ENCODE measurements around the gene PLA2G4D. TPM values are rescaled to one million over a fixed set of nuclear protein-coding genes. Genes with fewer than 3 reads are reported as not detected.

PLA2G4D gene
- total RNA-seq, result not detected
- not detected for polyA plus RNA-seq
- not detected for total RNA-seq

DNA sequence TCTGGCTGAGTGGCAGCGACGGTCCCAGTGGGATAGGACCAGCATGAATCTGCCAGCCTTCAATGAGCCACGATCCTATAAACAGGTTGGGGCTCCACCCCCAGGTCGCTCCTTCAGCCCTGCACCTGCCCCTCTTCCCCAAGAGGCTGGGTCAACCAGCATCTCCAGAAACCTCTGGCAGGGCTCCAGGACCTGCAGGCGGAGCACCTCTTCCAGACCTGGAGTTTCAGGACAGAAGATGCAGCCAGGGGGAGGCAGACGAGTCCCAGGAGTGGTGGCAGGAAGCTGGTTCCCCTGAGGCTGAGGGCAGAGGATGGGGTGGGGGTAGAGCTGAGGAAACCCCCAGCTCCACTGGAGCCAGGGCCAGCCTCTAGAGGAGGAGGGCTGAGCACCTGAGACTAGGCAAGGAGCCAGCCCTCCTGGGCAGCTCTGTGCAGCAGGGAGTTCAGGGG is at the start of gene PLA2G4D:
Gene PLA2G4D, minus strand, starts transcription at position 51 of the 452 bp plus-strand sequence. CDS start 103 bp downstream, outside the sequence.
- Histone ChIP-seq H3K27me3 (ENCODE audit: control insufficient read depth in 2 of 2, insufficient read depth in 2 of 2, low read length in 2 of 2) (no peaks in the 10 kb centered on the region), H3K9me3 (ENCODE audit: control insufficient read depth in 2 of 3, low read length in 3 of 3) (no peaks in the 10 kb centered on the region), H3K4me3 (ENCODE audit: low read length) (no peak within 1 kb of the TSS), H3K4me1 (ENCODE audit: control insufficient read depth in 2 of 2, insufficient read depth in 2 of 2, low read length in 2 of 2) (no peaks in the 10 kb centered on the region), H3K36me3 (ENCODE audit: control insufficient read depth in 2 of 3, insufficient read depth in 3 of 3, low read length in 3 of 3) (no peaks in the 10 kb centered on the region), H3K27ac (ENCODE audit: low read depth, low read length) (no peak within 1 kb of the TSS)
- Mint-ChIP-seq H3K27ac (no peak within 1 kb of the TSS), H3K36me3 (peaks cover 0 to 9% (median 0%) of the 10 kb centered on the region in 5 donors), H3K4me3 (no peak within 1 kb of the TSS), H3K9me3 (no peaks in the 10 kb centered on the region), H3K4me1 (peaks cover 0 to 2% (median 0%) of the 10 kb centered on the region in 7 donors), H3K27me3 (peaks cover 0 to 9% (median 4%) of the 10 kb centered on the region in 5 donors)
- ChIA-PET POLR2A (no interaction called here), CTCF (no interaction called here)
- intact Hi-C loops (cut with micrococcal nuclease), result no loop called here
- DNase-seq (no peak), ATAC-seq (no peak)

DNA sequence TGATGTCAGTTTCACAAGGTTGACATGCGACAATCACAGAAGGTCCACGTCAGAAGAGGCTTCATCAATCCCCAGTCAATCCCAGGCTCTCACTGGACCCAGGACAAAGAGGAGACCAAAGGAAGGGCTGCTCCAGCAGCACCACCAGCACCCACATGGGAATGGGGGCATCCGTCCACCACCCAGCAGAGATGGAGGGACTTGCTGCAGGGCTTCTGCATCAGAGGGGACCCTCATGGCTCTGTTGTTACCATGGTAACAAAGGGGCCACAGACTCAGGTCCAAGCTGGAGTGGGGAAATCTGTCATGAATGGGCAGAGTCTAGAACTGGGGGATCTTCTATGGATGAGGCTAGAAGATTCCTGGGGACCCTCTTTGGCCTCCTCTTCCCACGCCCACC is 49.0 kb upstream of the PLA2G4D start:
- peaks cover 0 to 4% (median 0%) of the 10 kb centered on the region in 5 donors for H3K27me3 Mint-ChIP-seq
- Histone ChIP-seq H3K27ac (ENCODE audit: low read depth, low read length) (no peak overlapping the region), H3K36me3 (ENCODE audit: control insufficient read depth in 2 of 3, insufficient read depth in 3 of 3, low read length in 3 of 3) (no peaks in the 10 kb centered on the region), H3K4me3 (ENCODE audit: low read length) (no peak overlapping the region), H3K27me3 (ENCODE audit: control insufficient read depth in 2 of 2, insufficient read depth in 2 of 2, low read length in 2 of 2) (no peaks in the 10 kb centered on the region), H3K4me1 (ENCODE audit: control insufficient read depth in 2 of 2, insufficient read depth in 2 of 2, low read length in 2 of 2) (no peaks in the 10 kb centered on the region), H3K9me3 (ENCODE audit: control insufficient read depth in 2 of 3, low read length in 3 of 3) (no peaks in the 10 kb centered on the region)
- ChIA-PET POLR2A (no interaction called here), CTCF (no interaction called here)
- no peaks in the 10 kb centered on the region for H3K9me3 Mint-ChIP-seq
- intact Hi-C loops (cut with micrococcal nuclease), result no loop called here
- no peak overlapping the region for H3K27ac Mint-ChIP-seq
- no peaks in the 10 kb centered on the region for H3K36me3 Mint-ChIP-seq
- ATAC-seq, result no peak
- no peak for DNase-seq
- no peaks in the 10 kb centered on the region for H3K4me1 Mint-ChIP-seq
- H3K4me3 Mint-ChIP-seq, result no peak overlapping the region

DNA sequence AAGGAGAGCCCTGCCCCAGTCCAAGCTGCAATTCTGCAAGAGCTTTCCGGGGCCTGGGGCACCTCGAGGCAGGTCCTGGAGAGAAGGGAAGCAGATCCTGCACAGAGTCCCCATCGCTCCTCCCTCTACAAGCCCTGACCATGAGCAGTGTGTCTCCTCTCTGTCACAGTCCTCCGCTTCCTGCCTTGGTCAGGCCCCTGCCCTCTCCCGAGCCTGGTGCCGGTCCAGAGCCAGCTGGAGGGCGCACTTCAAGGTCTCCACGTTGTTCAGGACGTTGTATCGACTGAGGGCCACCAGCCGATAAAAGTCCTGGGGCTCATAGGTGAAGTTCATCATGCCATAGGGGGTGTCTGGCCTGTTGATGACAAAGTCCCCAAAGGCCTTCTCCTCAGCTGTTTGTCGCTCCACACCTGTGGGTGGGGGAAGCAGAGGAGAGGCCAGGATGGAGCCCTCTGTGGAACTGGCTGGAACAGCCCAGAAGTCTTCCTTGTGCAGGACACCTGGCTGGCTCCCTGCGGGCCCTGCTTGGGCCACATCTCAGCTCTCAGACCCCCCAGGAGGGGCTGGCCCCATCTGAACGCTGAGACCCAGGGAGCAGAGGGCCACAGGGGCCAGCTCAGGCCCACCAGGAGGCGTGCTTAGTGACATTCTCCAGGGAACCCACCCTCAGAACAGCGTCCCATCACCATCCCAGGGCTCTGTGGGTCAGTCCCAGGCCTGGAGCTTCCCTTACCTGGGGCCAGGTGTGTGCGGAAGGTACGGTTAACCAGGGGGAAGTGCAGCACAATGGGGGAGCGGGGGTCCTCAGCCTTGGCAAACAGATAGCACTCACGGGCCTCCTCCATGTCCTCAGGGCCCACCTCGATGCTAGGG is 47.7 kb upstream of the PLA2G4D start:
- DNase-seq (no peak), ATAC-seq (no peak)
- Mint-ChIP-seq H3K36me3 (no peaks in the 10 kb centered on the region), H3K27ac (no peak overlapping the region), H3K4me3 (no peak overlapping the region), H3K27me3 (peaks cover 0 to 4% (median 0%) of the 10 kb centered on the region in 5 donors), H3K9me3 (no peaks in the 10 kb centered on the region), H3K4me1 (peaks cover 0 to 2% (median 0%) of the 10 kb centered on the region in 7 donors)
- Histone ChIP-seq H3K27me3 (ENCODE audit: control insufficient read depth in 2 of 2, insufficient read depth in 2 of 2, low read length in 2 of 2) (no peaks in the 10 kb centered on the region), H3K4me1 (ENCODE audit: control insufficient read depth in 2 of 2, insufficient read depth in 2 of 2, low read length in 2 of 2) (no peaks in the 10 kb centered on the region), H3K27ac (ENCODE audit: low read depth, low read length) (no peak overlapping the region), H3K36me3 (ENCODE audit: control insufficient read depth in 2 of 3, insufficient read depth in 3 of 3, low read length in 3 of 3) (no peaks in the 10 kb centered on the region), H3K4me3 (ENCODE audit: low read length) (no peak overlapping the region), H3K9me3 (ENCODE audit: control insufficient read depth in 2 of 3, low read length in 3 of 3) (no peaks in the 10 kb centered on the region)
- ChIA-PET CTCF (no interaction called here), POLR2A (no interaction called here)
- intact Hi-C loops (cut with micrococcal nuclease), result no loop called here

GRCh38 chr15:42141246-42141645 is 46.9 kb upstream of the PLA2G4D start:
- Histone ChIP-seq H3K36me3 (ENCODE audit: control insufficient read depth in 2 of 3, insufficient read depth in 3 of 3, low read length in 3 of 3) (no peaks in the 10 kb centered on the region), H3K4me1 (ENCODE audit: control insufficient read depth in 2 of 2, insufficient read depth in 2 of 2, low read length in 2 of 2) (no peaks in the 10 kb centered on the region), H3K4me3 (ENCODE audit: low read length) (no peak overlapping the region), H3K9me3 (ENCODE audit: control insufficient read depth in 2 of 3, low read length in 3 of 3) (no peaks in the 10 kb centered on the region), H3K27me3 (ENCODE audit: control insufficient read depth in 2 of 2, insufficient read depth in 2 of 2, low read length in 2 of 2) (no peaks in the 10 kb centered on the region), H3K27ac (ENCODE audit: low read depth, low read length) (no peak overlapping the region)
- POLR2A ChIA-PET, result no interaction called here
- H3K4me1 Mint-ChIP-seq, result peaks cover 0 to 4% (median 0%) of the 10 kb centered on the region in 7 donors
- H3K36me3 Mint-ChIP-seq, result no peaks in the 10 kb centered on the region
- no peak overlapping the region for H3K4me3 Mint-ChIP-seq
- CTCF ChIA-PET, result no interaction called here
- peaks cover 0 to 7% (median 0%) of the 10 kb centered on the region in 5 donors for H3K27me3 Mint-ChIP-seq
- intact Hi-C loops (cut with micrococcal nuclease), result no loop called here
- DNase-seq (no peak), ATAC-seq (no peak)
- H3K27ac Mint-ChIP-seq, result no peak overlapping the region
- no peaks in the 10 kb centered on the region for H3K9me3 Mint-ChIP-seq

DNA sequence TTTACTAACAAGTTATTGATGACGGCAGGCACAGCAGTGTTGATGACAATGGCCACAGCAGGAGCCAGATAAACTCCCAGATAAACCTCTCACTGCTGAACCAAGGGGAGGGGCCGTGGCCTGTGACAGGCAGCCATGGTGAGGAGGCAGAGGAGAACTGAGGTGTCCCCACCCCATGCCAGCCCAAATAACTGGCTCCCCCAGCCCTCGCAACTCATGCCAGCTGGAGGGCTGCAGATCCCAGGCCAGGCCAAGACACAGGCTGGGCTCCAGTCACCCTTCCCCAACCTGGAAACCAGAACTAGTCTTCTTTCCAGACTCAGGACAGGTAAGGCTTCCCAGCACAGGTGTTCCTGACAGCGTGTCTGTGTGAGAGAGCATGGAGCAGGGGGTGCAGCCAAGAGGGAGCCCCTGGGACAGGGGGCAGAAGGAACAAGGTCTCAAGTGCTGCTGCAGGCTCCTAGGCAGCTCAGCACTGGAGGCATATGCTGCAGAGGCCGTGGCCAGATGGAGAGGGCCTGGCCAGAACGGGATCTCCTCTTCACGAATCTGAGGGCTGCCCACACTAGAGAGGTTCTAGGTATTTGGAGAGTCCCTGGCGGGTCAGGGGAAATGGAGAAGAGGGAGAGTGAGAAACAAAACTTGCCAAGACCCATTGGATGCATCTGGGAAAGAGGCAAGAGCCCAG is 46.2 kb upstream of the PLA2G4D start:
- CTCF ChIA-PET, result no interaction called here
- POLR2A ChIA-PET, result no interaction called here
- ATAC-seq (no peak), DNase-seq (no peak)
- no peak overlapping the region for H3K27ac Mint-ChIP-seq
- peaks cover 0 to 7% (median 0%) of the 10 kb centered on the region in 5 donors for H3K27me3 Mint-ChIP-seq
- H3K9me3 ChIP-seq (ENCODE audit: control insufficient read depth in 2 of 3, low read length in 3 of 3), result no peaks in the 10 kb centered on the region
- no peak overlapping the region for H3K4me3 Mint-ChIP-seq
- no peaks in the 10 kb centered on the region for H3K9me3 Mint-ChIP-seq
- H3K36me3 ChIP-seq (ENCODE audit: control insufficient read depth in 2 of 3, insufficient read depth in 3 of 3, low read length in 3 of 3), result no peaks in the 10 kb centered on the region
- intact Hi-C loops (cut with micrococcal nuclease), result no loop called here
- H3K4me1 Mint-ChIP-seq, result peaks cover 0 to 7% (median 0%) of the 10 kb centered on the region in 7 donors
- no peak overlapping the region for H3K4me3 ChIP-seq (ENCODE audit: low read length)
- H3K4me1 ChIP-seq (ENCODE audit: control insufficient read depth in 2 of 2, insufficient read depth in 2 of 2, low read length in 2 of 2), result no peaks in the 10 kb centered on the region
- no peaks in the 10 kb centered on the region for H3K36me3 Mint-ChIP-seq
- no peak overlapping the region for H3K27ac ChIP-seq (ENCODE audit: low read depth, low read length)
- no peaks in the 10 kb centered on the region for H3K27me3 ChIP-seq (ENCODE audit: control insufficient read depth in 2 of 2, insufficient read depth in 2 of 2, low read length in 2 of 2)

DNA sequence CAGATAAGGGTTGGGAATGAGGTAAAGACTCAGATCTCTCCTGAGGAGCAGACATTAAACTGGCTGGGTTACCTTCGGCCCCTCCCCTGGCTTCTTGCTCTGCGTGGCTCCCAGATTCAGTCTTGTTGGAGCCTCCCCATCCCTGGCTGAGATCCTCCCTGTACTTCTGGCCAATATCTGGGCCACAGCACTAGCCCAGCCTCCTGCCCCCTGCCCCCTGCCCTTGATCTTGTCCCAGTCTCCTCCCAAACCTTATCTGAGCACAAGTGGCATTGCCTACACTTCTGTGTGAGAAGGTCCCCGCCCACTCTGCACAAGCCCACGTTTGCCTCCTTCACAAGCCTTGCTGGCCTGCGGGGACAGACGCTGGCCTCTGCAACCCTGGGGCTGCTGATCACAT is 45.2 kb upstream of the PLA2G4D start:
- H3K36me3 Mint-ChIP-seq, result no peaks in the 10 kb centered on the region
- no peak overlapping the region for H3K4me3 ChIP-seq (ENCODE audit: low read length)

More for the DNA sequence above, 45.2 kb upstream of the PLA2G4D start:
- no peaks in the 10 kb centered on the region for H3K4me1 ChIP-seq (ENCODE audit: control insufficient read depth in 2 of 2, insufficient read depth in 2 of 2, low read length in 2 of 2)
- H3K9me3 ChIP-seq (ENCODE audit: control insufficient read depth in 2 of 3, low read length in 3 of 3), result no peaks in the 10 kb centered on the region
- ChIA-PET CTCF (interaction anchor here (0.7 kb wide), 1 partner anchor 9 kb away, joined by 7 read pairs; no protein-coding TSS in a partner anchor), POLR2A (no interaction called here)
- intact Hi-C loops (cut with micrococcal nuclease), result no loop called here
- DNase-seq (no peak), ATAC-seq (no peak)
- no peak overlapping the region for H3K27ac Mint-ChIP-seq
- H3K27me3 Mint-ChIP-seq, result peaks cover 0 to 7% (median 0%) of the 10 kb centered on the region in 5 donors
- H3K4me3 Mint-ChIP-seq, result no peak overlapping the region
- no peaks in the 10 kb centered on the region for H3K27me3 ChIP-seq (ENCODE audit: control insufficient read depth in 2 of 2, insufficient read depth in 2 of 2, low read length in 2 of 2)
- no peak overlapping the region for H3K27ac ChIP-seq (ENCODE audit: low read depth, low read length)
- peaks cover 0 to 7% (median 0%) of the 10 kb centered on the region in 7 donors for H3K4me1 Mint-ChIP-seq
- H3K36me3 ChIP-seq (ENCODE audit: control insufficient read depth in 2 of 3, insufficient read depth in 3 of 3, low read length in 3 of 3), result no peaks in the 10 kb centered on the region
- no peaks in the 10 kb centered on the region for H3K9me3 Mint-ChIP-seq

Data from naive thymus-derived CD4-positive, alpha-beta T cell (primary cell).